HPDE6-E6E7 (cell line): Measurements from ENCODE around the gene MAGEA8.
"Not testable (repeated sequence)": the region's sequence is repeated elsewhere in the genome, so short reads cannot be mapped to it uniquely, and the experiment has no call there.

Experiments used
- DNase-seq: peaks from one replicate; pipeline ENCODE4 v3.0.0; 2011; ENCODE audit warnings: missing footprints; ENCODE audit errors: extremely low spot score

The MAGEA8 gene

GRCh38 chrX:149903889-149904748 is 23.1 kb downstream of the MAGEA8 start:
- no peak for DNase-seq

GRCh38 chrX:149908308-149908707 is 27.3 kb downstream of the MAGEA8 start:
- no peak for DNase-seq

- no peak for DNase-seq
Observed at GRCh38 chrX:149908727-149909126, 27.7 kb downstream of the MAGEA8 start.

- DNase-seq, result no peak
Observed at GRCh38 chrX:149909324-149910177, 28.6 kb downstream of the MAGEA8 start.

GRCh38 chrX:149910178-149910695 is 29.3 kb downstream of the MAGEA8 start:
- DNase-seq, result no peak

- no peak for DNase-seq
Observed at GRCh38 chrX:149916745-149917392, 35.9 kb downstream of the MAGEA8 start.

- DNase-seq, result not testable (repeated sequence)
Observed at GRCh38 chrX:149923836-149924235, 42.9 kb downstream of the MAGEA8 start.

- DNase-seq, result not testable (repeated sequence)
Observed at GRCh38 chrX:149924434-149924833, 43.5 kb downstream of the MAGEA8 start.

- DNase-seq, result not testable (repeated sequence)
Observed at GRCh38 chrX:149927245-149927963, 46.4 kb downstream of the MAGEA8 start.

GRCh38 chrX:149927964-149928258 is 46.9 kb downstream of the MAGEA8 start:
- DNase-seq, result not testable (repeated sequence)

GRCh38 chrX:149928635-149929034 is 47.7 kb downstream of the MAGEA8 start:
- DNase-seq, result not testable (repeated sequence)

GRCh38 chrX:149929400-149929799 is 48.4 kb downstream of the MAGEA8 start, which contains the start of gene HSFX4:
Gene HSFX4, plus strand, starts transcription at chrX:149929573. Its CDS starts 72 bp downstream, at chrX:149929645.
- DNase-seq, result not testable (repeated sequence)

GRCh38 chrX:149931355-149931754 is 50.4 kb downstream of the MAGEA8 start:
- not testable (repeated sequence) for DNase-seq

- not testable (repeated sequence) for DNase-seq
Observed at GRCh38 chrX:149932150-149932549, 51.2 kb downstream of the MAGEA8 start.

- DNase-seq, result not testable (repeated sequence)
Observed at GRCh38 chrX:149932970-149933369, 52.0 kb downstream of the MAGEA8 start.

GRCh38 chrX:149933547-149933946 is 52.6 kb downstream of the MAGEA8 start:
- DNase-seq, result not testable (repeated sequence)
